Measurements from ENCODE around the gene GNB3. TPM values are rescaled to one million over a fixed set of nuclear protein-coding genes. Genes with fewer than 3 reads are reported as not detected.

GNB3 gene
- total RNA-seq, 1 donor from 2014 or later: 16.6 TPM

DNA sequence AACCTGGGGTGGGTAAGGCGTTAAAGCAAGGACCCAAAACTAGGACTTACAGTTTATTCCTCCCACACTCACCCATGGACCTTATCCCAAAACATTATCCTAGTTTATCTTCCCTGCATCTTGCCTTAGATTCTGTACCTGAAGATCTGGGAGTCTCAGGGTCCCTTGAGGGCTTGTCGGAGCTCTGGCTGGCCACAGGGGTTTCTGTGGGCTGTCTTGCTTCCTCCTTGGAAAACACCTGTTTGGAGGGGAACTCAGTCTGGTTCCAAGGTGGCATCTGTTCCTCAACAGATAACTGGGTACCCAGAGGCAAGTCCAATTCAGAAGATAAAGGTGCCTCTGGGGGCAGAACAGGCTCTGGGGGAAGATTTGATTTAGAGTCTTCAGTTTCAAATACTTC is 8.7 kb downstream of the GNB3 start:
- FAIRE-seq: no peak
- H3K4me2 ChIP-seq (ENCODE audit: low read length): peak overlapping the region; percentile 88
- no peak overlapping the region for H3K9ac ChIP-seq (ENCODE audit: low read length)
- no peak overlapping the region for H3K27ac Mint-ChIP-seq (ENCODE audit: unreplicated experiment)
- TF ChIP-seq CTCF (IDR thresholded peaks at IDR 0.05; ENCODE audit: insufficient read depth, low read depth, low read length) (no peak), EZH2 (IDR thresholded peaks at IDR 0.05; ENCODE audit: insufficient read depth, low read length) (no peak)
- peaks cover 44% of the 10 kb centered on the region for H4K20me1 ChIP-seq (ENCODE audit: insufficient read depth, low read length)
- H3K9me3 Mint-ChIP-seq (ENCODE audit: unreplicated experiment): no peaks in the 10 kb centered on the region
- H3K79me2 ChIP-seq (ENCODE audit: insufficient read depth, low read length): peaks cover 57% of the 10 kb centered on the region
- no peaks in the 10 kb centered on the region for H3K27me3 Mint-ChIP-seq (ENCODE audit: low read depth, unreplicated experiment)
- DNase-seq (ENCODE audit: low read depth): no peak
- no peak overlapping the region for H3K4me3 Mint-ChIP-seq (ENCODE audit: unreplicated experiment)
- no peaks in the 10 kb centered on the region for H3K9me3 ChIP-seq (ENCODE audit: insufficient read depth, low read depth, low read length)
- peaks cover 25% of the 10 kb centered on the region for H3K36me3 ChIP-seq (ENCODE audit: insufficient read depth, low read length)
- no peak overlapping the region for H3K4me3 ChIP-seq (ENCODE audit: insufficient read depth, low read depth, low read length)
- peaks cover 7% of the 10 kb centered on the region for H3K36me3 Mint-ChIP-seq (ENCODE audit: low read depth, unreplicated experiment)
- H3K27ac ChIP-seq (ENCODE audit: low read depth, low read length): no peak overlapping the region
- peaks cover 19% of the 10 kb centered on the region for H3K4me1 ChIP-seq (ENCODE audit: insufficient read depth, low read length)
- H2AFZ ChIP-seq (ENCODE audit: low read depth, low read length): no peak overlapping the region
- H3K27me3 ChIP-seq (ENCODE audit: insufficient read depth, low read length): no peaks in the 10 kb centered on the region
- H3K4me1 Mint-ChIP-seq (ENCODE audit: low read depth, unreplicated experiment): peaks cover 10% of the 10 kb centered on the region

DNA sequence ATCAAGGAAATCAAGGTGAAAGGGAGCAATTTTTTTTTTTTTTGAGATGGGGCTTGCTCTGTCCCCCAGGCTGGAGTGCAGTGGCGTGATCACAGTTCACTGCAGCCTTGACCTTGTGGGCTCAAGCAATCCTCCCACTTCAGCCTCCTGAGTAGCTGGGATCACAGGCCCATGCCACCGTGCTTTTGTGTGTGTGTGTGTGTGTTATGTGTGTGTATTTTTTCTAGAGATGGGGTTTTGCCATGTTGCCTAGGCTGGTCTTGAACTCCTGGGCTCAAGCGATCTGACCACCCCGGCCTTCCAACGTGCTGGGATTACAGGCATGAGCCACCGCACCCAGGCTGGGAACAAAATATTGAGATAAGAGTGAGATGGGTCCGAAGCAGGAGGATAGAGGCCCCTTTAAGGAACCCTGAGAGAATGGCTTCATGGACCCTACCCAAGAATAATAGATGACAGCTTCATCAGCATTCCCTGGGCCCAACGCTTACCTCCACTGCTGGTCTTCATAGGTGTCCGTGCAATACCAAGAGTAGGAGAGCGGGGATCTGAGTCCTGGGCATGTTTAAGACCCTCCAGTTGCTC is 9.3 kb downstream of the GNB3 start:
- no peaks in the 10 kb centered on the region for H3K27me3 ChIP-seq (ENCODE audit: insufficient read depth, low read length)
- H3K4me2 ChIP-seq (ENCODE audit: low read length): peak overlapping the region; percentile 88
- H2AFZ ChIP-seq (ENCODE audit: low read depth, low read length): no peak overlapping the region
- no peak for DNase-seq (ENCODE audit: low read depth)
- H3K79me2 ChIP-seq (ENCODE audit: insufficient read depth, low read length): peaks cover 63% of the 10 kb centered on the region
- Mint-ChIP-seq H3K9me3 (ENCODE audit: unreplicated experiment) (no peaks in the 10 kb centered on the region), H3K4me1 (ENCODE audit: low read depth, unreplicated experiment) (peaks cover 10% of the 10 kb centered on the region), H3K27ac (ENCODE audit: unreplicated experiment) (no peak overlapping the region), H3K27me3 (ENCODE audit: low read depth, unreplicated experiment) (no peaks in the 10 kb centered on the region), H3K36me3 (ENCODE audit: low read depth, unreplicated experiment) (peaks cover 7% of the 10 kb centered on the region), H3K4me3 (ENCODE audit: unreplicated experiment) (peak overlapping the region; percentile 66)
- H4K20me1 ChIP-seq (ENCODE audit: insufficient read depth, low read length): peaks cover 45% of the 10 kb centered on the region
- peak overlapping the region; percentile 88 for H3K9ac ChIP-seq (ENCODE audit: low read length)
- FAIRE-seq: no peak
- peaks cover 19% of the 10 kb centered on the region for H3K4me1 ChIP-seq (ENCODE audit: insufficient read depth, low read length)
- peak overlapping the region; percentile 87 for H3K4me3 ChIP-seq (ENCODE audit: insufficient read depth, low read depth, low read length)
- H3K27ac ChIP-seq (ENCODE audit: low read depth, low read length): no peak overlapping the region
- TF ChIP-seq EZH2 (IDR thresholded peaks at IDR 0.05; ENCODE audit: insufficient read depth, low read length): no peak
- TF ChIP-seq CTCF (IDR thresholded peaks at IDR 0.05; ENCODE audit: insufficient read depth, low read depth, low read length): no peak
- no peaks in the 10 kb centered on the region for H3K9me3 ChIP-seq (ENCODE audit: insufficient read depth, low read depth, low read length)
- H3K36me3 ChIP-seq (ENCODE audit: insufficient read depth, low read length): peaks cover 20% of the 10 kb centered on the region

DNA sequence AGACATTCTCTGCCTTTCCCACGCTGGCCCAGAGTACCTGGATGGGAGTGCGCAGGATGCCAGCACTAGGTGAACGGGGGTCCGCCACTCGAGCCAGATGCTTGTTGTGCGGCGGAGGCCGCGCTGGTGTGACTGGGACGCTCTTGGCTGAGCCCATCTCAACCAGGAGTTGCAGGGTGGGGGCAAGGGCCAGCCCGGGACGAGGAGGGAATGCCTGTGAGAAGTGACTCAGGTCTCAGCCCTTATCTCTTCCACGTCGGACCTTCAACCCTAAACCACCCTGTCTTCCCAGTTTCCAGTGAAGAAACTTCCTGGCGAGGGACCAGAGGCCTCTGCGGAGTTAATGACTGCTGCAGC is 10.0 kb downstream of the GNB3 start:
- H4K20me1 ChIP-seq (ENCODE audit: insufficient read depth, low read length): peaks cover 48% of the 10 kb centered on the region
- H3K36me3 ChIP-seq (ENCODE audit: insufficient read depth, low read length): peaks cover 21% of the 10 kb centered on the region
- H3K27me3 ChIP-seq (ENCODE audit: insufficient read depth, low read length): no peaks in the 10 kb centered on the region
- H2AFZ ChIP-seq (ENCODE audit: low read depth, low read length): peak overlapping the region; percentile 24
- H3K4me1 ChIP-seq (ENCODE audit: insufficient read depth, low read length): peaks cover 19% of the 10 kb centered on the region
- Mint-ChIP-seq H3K9me3 (ENCODE audit: unreplicated experiment) (no peaks in the 10 kb centered on the region), H3K27me3 (ENCODE audit: low read depth, unreplicated experiment) (no peaks in the 10 kb centered on the region), H3K4me3 (ENCODE audit: unreplicated experiment) (peak overlapping the region; percentile 96), H3K36me3 (ENCODE audit: low read depth, unreplicated experiment) (peaks cover 7% of the 10 kb centered on the region), H3K4me1 (ENCODE audit: low read depth, unreplicated experiment) (peaks cover 12% of the 10 kb centered on the region), H3K27ac (ENCODE audit: unreplicated experiment) (no peak overlapping the region)
- FAIRE-seq: no peak
- H3K27ac ChIP-seq (ENCODE audit: low read depth, low read length): peak overlapping the region; percentile 25
- peaks cover 70% of the 10 kb centered on the region for H3K79me2 ChIP-seq (ENCODE audit: insufficient read depth, low read length)
- H3K4me2 ChIP-seq (ENCODE audit: low read length): peak overlapping the region; percentile 88
- peak overlapping the region; percentile 88 for H3K9ac ChIP-seq (ENCODE audit: low read length)
- no peak for DNase-seq (ENCODE audit: low read depth)
- TF ChIP-seq CTCF (IDR thresholded peaks at IDR 0.05; ENCODE audit: insufficient read depth, low read depth, low read length) (no peak), EZH2 (IDR thresholded peaks at IDR 0.05; ENCODE audit: insufficient read depth, low read length) (no peak)
- peak overlapping the region; percentile 87 for H3K4me3 ChIP-seq (ENCODE audit: insufficient read depth, low read depth, low read length)
- H3K9me3 ChIP-seq (ENCODE audit: insufficient read depth, low read depth, low read length): no peaks in the 10 kb centered on the region

All from astrocyte (in vitro differentiated cells and primary cell).